IPS-15b (cell line): Measurements from ENCODE around the gene SHE.

Experiments
- H3K27me3 ChIP-seq: one replicate; pipeline ENCODE4 v1.6.1; 2013; ENCODE audit warnings: low read length; ENCODE audit not compliant: control insufficient read depth, insufficient read depth
- H3K36me3 ChIP-seq: one replicate; pipeline ENCODE4 v1.6.1; 2013; ENCODE audit warnings: low read length; ENCODE audit not compliant: control insufficient read depth, insufficient read depth
- H3K4me1 ChIP-seq: one replicate; pipeline ENCODE4 v1.6.1; 2013; ENCODE audit warnings: mild to moderate bottlenecking, low read length; ENCODE audit not compliant: control insufficient read depth, insufficient read depth
- H3K4me3 ChIP-seq: one replicate; pipeline ENCODE4 v1.5.1; 2013; ENCODE audit warnings: low read depth, low read length
- H3K9ac ChIP-seq: one replicate; pipeline ENCODE4 v1.6.1; 2013; ENCODE audit warnings: low read depth, mild to moderate bottlenecking, low read length
- H3K9me3 ChIP-seq: one replicate; pipeline ENCODE4 v1.6.1; 2013; ENCODE audit warnings: mild to moderate bottlenecking, low read length; ENCODE audit not compliant: control insufficient read depth, insufficient read depth

Gene SHE

GRCh38 chr1:154453574-154454352 lies 48.4 kb downstream of the SHE start:
- Histone ChIP-seq H3K9ac (no peak overlapping the region), H3K9me3 (no peaks in the 10 kb centered on the region), H3K4me1 (no peaks in the 10 kb centered on the region), H3K27me3 (no peaks in the 10 kb centered on the region), H3K4me3 (no peak overlapping the region), H3K36me3 (no peaks in the 10 kb centered on the region)

GRCh38 chr1:154453161-154453560 lies 49.1 kb downstream of the SHE start:
- H3K4me1 ChIP-seq, result no peaks in the 10 kb centered on the region
- no peak overlapping the region for H3K4me3 ChIP-seq
- H3K9ac ChIP-seq, result no peak overlapping the region
- no peaks in the 10 kb centered on the region for H3K9me3 ChIP-seq
- H3K36me3 ChIP-seq, result no peaks in the 10 kb centered on the region
- no peaks in the 10 kb centered on the region for H3K27me3 ChIP-seq

DNA sequence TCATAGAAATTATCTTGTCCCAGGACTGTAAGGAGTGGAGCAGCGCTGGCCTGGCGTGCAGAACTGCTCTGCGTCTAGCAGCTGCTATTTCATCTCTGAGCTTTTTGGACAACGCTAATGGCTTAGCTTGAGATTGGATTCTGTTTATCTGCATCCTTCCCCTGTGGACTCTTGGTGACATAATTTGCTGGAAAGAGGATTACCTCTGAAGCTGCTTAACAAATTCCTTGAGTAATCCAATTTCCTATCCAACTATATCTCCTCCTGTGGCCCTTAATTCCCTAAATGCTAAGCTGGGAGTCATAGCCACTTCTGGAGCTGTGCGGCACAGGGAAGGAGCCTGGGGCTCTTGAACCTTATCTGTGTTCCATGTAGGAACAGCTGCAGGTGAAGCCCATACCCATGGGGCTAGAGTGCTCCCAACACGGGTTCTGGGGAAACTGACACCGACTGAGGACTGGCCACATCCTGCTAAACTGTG lies 53.8 kb downstream of the SHE start:
- no peaks in the 10 kb centered on the region for H3K27me3 ChIP-seq
- no peak overlapping the region for H3K9ac ChIP-seq
- no peak overlapping the region for H3K4me3 ChIP-seq
- no peaks in the 10 kb centered on the region for H3K9me3 ChIP-seq
- H3K36me3 ChIP-seq, result no peaks in the 10 kb centered on the region
- H3K4me1 ChIP-seq, result no peaks in the 10 kb centered on the region

DNA sequence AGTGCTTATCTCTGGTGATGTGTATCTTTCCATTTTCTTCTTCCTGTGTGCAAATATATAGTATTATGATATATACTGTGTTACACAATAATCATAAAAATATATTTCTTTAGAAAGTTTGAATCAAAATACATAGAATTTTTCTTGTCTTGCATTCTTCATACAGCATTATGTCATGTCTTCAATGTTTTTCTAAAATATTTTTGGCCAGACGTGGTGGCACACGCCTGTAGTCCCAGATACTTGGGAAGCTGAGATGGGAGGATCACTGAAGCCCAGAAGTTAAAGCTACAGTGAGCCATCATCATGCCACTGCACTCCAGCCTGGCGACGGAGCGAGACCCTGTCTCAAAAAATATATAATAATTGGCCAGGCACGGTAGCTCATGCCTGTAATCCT lies 55.4 kb downstream of the SHE start:
- Histone ChIP-seq H3K4me3 (no peak overlapping the region), H3K9me3 (no peaks in the 10 kb centered on the region), H3K36me3 (no peaks in the 10 kb centered on the region), H3K27me3 (no peaks in the 10 kb centered on the region), H3K9ac (no peak overlapping the region), H3K4me1 (no peaks in the 10 kb centered on the region)

DNA sequence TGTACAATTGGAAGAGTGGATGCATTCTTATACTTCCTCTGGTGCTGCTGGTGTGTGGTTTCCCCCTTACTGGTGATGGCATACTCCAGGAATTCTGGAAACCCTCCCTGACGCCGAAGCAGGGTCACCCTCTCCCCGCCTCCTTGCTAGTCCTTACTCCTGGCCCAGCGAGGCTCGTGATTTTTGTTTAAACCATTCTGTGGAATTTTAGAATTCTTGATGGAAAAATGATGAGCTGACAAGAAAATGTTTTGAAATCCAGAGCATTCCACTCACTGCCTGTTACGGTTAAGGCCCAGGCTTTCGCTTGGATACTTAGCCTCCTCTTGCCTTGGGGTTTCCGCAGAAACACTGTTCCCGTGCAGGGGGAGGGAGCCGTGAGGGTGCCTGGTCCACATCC lies 55.9 kb downstream of the SHE start:
- Histone ChIP-seq H3K9me3 (no peaks in the 10 kb centered on the region), H3K4me1 (no peaks in the 10 kb centered on the region), H3K9ac (no peak overlapping the region), H3K27me3 (no peaks in the 10 kb centered on the region), H3K4me3 (no peak overlapping the region), H3K36me3 (no peaks in the 10 kb centered on the region)

DNA sequence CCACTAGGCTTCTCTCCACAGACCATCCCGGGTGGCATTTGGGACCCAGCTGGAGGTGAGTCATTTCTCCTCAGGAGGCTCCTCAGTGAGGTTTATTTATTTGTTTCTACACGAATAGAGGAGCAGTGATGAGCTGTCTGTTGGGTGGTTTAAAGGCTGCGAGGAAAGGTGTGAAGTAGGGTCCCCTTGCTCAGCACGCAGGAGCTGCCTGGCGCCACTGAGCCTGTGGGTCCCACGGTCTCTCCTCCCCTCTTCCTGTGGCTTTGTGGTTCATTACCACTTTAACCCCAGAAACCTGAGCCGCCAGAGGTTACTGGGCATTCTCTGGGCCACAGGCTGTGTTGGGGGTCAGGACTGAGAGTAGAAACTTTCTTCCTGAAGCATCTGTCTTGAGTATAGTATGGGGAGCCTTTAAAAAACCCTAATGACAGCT lies 57.2 kb downstream of the SHE start:
- no peaks in the 10 kb centered on the region for H3K9me3 ChIP-seq
- H3K9ac ChIP-seq, result no peak overlapping the region
- H3K36me3 ChIP-seq, result no peaks in the 10 kb centered on the region
- H3K4me1 ChIP-seq, result no peaks in the 10 kb centered on the region
- H3K4me3 ChIP-seq, result no peak overlapping the region
- H3K27me3 ChIP-seq, result no peaks in the 10 kb centered on the region

DNA sequence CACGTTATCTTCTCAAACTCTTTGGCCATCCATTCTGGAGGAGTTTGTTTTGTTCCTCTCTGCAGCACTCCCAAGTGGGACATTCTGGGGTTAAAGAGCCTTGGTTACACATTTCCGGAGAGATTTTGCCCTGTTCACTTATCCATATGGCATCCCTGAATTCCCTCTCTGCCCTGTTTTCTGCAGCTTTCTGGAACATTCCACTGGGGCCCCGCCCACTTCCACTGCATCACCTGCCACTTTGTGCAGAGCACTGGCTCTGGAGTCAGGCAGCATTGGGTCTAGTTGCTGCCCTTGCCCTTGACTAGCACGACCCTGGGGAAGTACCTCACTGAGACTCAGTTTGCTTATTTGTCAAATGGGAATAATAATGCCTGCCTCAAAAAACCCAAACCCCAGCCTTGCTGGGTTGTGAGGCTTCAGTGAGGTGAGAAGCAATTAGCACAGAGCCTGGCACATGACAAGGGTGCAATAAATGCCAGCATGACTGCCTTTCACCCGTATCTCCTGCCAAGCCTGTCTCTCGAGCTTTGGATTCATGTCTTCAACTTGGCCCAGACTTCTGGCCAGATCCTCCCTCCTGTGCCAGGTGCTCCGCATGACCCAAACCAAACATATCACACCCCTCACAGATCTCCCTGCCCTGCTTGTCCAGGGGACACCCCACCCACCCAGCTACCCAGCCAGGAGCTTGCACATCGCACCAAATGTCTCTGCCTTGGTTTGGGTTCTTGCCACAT lies 58.8 kb downstream of the SHE start:
- Histone ChIP-seq H3K4me3 (no peak overlapping the region), H3K9ac (no peak overlapping the region), H3K36me3 (no peaks in the 10 kb centered on the region), H3K9me3 (no peaks in the 10 kb centered on the region), H3K27me3 (no peaks in the 10 kb centered on the region), H3K4me1 (no peaks in the 10 kb centered on the region)

DNA sequence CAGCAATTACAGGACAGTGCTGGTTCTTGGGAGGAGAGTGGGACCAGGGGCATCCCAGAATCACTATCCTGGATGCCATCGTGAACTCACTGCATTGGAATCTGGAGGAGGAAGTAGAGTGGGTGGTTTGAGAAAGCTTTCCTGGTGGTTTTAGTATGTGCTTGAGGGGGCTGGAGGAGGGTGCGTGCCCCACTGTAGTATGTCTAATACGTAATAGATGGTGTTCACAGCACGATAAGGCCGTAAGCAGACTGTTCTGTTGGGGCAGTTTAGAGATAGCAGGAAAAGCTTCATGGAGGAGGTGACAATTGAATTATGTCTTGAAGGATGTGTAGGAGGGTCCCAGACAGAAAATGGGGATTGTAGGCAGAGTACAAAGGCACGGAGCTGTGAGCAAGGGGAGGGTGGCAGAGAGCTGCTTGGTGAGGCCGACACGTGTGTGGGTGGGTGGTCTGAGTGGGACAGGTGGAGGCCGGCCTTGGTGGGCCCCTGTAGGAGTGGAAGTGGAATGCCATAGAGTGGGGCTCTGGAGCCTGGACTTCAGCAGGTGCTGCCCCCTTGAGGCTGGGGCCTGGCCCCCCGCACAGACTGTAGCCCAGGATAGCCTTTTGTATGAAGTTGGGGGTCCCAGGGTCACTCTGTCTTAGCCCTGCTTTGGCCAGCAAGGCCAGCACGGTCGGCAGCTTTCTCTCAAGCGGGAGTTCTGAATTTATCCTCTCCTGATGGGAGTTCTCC lies 60.0 kb downstream of the SHE start:
- no peak overlapping the region for H3K4me3 ChIP-seq
- no peaks in the 10 kb centered on the region for H3K36me3 ChIP-seq
- no peaks in the 10 kb centered on the region for H3K9me3 ChIP-seq
- H3K9ac ChIP-seq, result no peak overlapping the region
- no peaks in the 10 kb centered on the region for H3K27me3 ChIP-seq
- H3K4me1 ChIP-seq, result no peaks in the 10 kb centered on the region

DNA sequence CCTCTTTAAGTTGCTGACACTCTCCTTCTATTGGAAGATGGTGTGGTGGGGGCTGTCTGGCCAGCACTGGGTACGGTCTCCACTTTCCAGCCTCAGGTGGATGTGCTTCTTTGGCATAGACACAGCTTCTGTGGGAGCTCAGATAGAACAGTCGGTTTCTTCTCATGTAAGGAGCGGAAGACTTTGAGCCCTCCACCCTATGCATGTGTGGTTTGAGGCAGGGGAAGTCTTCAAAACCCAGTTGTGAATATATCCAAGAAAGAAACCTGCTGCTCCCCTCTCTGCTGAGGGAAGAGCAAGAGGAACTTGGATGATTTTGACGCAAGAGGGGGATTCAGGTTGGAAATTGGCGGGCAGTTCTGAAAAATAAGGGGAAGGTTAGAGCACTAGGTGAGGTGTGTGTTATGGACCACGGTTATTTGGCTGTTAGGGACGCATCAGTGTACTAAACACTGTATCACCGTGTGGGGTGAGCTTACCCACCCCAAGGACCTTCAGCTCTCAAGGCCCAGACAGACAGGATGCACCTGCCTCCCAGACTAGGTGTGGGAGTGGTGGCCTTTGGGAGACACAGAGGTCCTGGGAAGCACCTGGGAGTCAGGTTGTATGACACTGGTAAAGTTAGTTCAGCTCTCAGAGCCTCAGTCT lies 60.8 kb downstream of the SHE start:
- Histone ChIP-seq H3K27me3 (no peaks in the 10 kb centered on the region), H3K4me1 (no peaks in the 10 kb centered on the region), H3K9ac (peak overlapping the region; percentile 8)

GRCh38 chr1:154440036-154440804 lies 62.0 kb downstream of the SHE start:
- Histone ChIP-seq H3K27me3 (no peaks in the 10 kb centered on the region), H3K9me3 (no peaks in the 10 kb centered on the region), H3K9ac (no peak overlapping the region), H3K36me3 (no peaks in the 10 kb centered on the region), H3K4me3 (no peak overlapping the region), H3K4me1 (no peaks in the 10 kb centered on the region)

More for the DNA sequence above, 60.8 kb downstream of the SHE start:
- H3K4me3 ChIP-seq, result no peak overlapping the region
- no peaks in the 10 kb centered on the region for H3K9me3 ChIP-seq
- no peaks in the 10 kb centered on the region for H3K36me3 ChIP-seq

DNA sequence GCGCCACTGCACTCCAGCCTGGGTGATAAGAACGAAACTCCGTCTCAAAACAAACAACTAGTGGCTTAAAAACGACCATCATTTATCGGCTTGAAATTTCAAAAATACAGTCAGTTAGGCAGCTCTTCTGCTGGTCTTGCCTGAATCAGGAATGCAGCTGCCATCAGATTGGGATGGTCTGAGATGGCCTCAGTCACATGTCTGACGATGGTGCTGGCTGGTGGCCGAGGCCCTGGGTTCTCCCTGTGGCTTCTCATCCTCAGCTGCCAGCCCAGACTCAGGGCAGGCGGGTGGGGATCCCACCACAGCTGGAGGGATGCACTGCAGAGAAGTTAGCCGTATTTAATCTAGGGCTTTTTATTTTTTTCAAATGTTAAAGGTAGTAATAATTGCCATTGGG lies 65.8 kb downstream of the SHE start:
- Histone ChIP-seq H3K36me3 (no peaks in the 10 kb centered on the region), H3K9me3 (no peaks in the 10 kb centered on the region), H3K4me3 (no peak overlapping the region), H3K4me1 (peaks cover 7% of the 10 kb centered on the region), H3K27me3 (no peaks in the 10 kb centered on the region), H3K9ac (no peak overlapping the region)
